OCI-M2 (cell line): ENCODE measurements around the gene FBXO48.
A peak's percentile ranks its signal among the peaks of the same experiment; 100 is the strongest.
"Not testable (repeated sequence)": the region's sequence is repeated elsewhere in the genome, so short reads cannot be mapped to it uniquely, and the experiment has no call there.

Experiments used
- DNase-seq: peaks from one replicate; lab custom pipeline; 2025; ENCODE audit not compliant: unreplicated experiment; lab: John Stamatoyannopoulos, UW

The FBXO48 gene

DNA sequence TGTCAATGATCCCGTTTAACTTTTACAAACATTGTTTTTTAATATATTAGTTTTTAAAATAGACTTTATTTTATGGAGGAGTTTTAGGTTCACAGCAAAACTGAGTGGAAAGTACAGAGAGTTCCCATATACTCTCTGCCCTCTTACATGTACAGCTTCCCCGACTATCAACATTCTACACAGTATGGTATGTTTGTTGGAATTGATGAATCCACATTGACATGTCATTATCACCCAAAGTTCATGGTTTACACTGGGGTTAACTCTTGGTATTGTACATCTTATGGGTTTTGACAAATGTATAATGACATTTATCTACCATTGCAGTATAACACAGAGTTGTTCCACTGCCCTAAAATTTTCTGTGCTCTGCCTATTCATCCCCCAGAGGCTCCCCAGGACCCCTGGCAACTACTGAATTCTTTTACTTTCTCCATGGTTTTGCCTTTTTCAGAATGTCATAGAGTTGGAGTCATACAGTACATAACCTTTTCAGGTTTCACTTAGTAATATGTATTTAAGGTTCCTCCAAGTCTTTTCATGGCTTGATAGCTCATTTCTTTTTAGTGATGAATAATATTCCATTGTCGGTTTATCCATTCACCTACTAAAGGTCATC, 5.8 kb upstream of the FBXO48 start:
- no peak for DNase-seq

DNA sequence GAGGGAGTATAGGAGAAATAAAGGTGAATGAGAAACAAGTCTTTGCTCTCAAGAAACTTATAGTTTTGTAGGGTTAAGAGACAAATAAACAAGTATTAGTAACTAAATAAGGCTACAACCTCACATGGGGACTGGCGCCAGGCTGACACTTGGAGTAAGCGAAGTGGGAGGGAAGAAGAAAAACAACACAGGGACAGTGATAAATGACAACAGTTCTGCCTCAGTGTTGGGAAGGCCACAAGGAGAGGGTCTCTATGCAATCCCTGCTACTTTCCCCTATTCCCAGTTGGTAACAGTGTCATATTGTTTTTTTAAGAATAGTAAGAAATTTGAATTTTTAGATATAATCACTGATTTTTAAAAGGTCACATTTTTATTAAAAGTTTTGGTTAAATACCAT, 4.3 kb upstream of the FBXO48 start:
- DNase-seq, result no peak

GRCh38 chr2:68469935-68470334, 2.8 kb upstream of the FBXO48 start:
- DNase-seq, result no peak

GRCh38 chr2:68468801-68469200, 1.7 kb upstream of the FBXO48 start:
- no peak for DNase-seq

GRCh38 chr2:68466778-68467076, 367 bp downstream of the FBXO48 start:
- DNase-seq, result no peak

DNA sequence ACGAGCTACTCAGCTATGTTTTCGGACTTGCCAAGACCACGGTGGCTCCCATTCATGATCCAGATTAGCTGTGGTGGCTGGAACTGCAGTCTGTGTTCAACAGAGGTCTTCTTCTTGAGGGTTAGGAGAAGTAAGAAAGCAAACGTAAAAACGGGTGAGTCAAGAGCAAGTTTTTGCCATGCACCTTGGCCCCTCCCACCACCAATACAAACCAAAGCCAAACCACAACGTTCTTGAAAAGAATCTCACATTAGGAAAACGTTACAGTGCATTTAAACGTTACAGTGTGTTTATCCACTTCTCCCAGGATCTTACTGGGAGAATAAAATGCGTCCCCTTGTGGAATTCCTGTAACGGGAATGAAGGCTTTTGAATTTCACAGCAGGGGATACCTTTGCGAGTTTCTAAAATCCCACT, 725 bp downstream of the FBXO48 start:
- no peak for DNase-seq

GRCh38 chr2:68465081-68465916, 1.8 kb downstream of the FBXO48 start:
- DNase-seq, result no peak

DNA sequence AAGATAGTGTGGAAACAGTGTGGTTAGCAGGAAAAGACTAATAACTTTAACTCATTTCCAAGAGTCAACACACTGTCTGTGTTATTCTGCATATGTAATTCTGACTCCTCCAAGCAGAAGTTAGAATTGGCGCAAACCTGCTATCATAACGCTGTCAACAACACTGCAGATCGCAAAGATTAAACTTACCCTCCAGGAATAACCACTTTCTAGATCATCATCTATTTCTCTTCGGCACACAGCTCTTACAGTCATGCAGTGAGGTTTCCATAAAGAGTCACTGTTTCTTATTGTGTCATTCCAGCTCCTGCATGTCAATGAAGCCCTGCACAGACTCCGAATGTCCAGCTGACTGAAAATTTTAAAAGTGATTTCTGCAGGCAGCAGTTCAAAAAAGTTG, 2.4 kb downstream of the FBXO48 start:
- DNase-seq, result no peak

GRCh38 chr2:68463287-68463877, 3.7 kb downstream of the FBXO48 start:
- DNase-seq, result no peak

GRCh38 chr2:68458981-68459380, 8.1 kb downstream of the FBXO48 start:
- DNase-seq, result no peak

DNA sequence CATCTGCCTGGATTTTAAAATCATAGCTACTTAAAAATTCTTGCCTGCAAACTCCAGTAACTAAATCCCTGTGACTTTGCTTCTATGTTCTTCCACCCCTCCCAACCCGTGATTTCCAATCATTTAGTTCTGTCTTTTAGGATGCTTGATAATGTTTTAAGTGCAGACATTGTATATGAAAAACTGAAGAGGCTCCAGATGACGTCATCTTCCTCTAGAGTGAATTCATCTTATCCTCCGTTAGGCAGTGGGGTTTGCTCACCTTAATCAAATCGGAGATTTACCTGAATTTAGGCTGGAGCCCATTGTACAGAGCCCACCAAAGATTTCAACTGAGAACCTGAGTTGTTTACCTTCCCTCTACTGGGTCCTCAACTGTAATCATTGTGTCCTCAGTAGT, 10.9 kb downstream of the FBXO48 start:
- no peak for DNase-seq

DNA sequence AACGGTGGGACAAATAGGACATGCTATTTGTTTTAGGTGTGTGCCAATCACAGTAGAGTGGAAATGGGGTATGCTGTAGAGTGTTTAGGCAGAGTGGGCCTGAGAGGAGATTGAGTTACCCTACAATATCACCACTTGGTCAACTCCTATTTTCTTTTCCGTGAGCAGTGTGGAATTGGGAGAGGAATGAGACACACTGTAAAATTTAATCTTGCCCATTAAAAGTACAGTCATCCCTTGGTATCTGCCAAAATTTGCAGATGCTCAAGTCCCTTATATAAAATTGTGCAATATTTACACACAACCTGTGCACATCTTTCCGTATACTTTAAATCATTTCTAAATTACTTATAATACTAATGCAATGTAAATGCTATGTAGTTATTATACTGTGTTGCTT, 12.4 kb downstream of the FBXO48 start:
- no peak for DNase-seq

DNA sequence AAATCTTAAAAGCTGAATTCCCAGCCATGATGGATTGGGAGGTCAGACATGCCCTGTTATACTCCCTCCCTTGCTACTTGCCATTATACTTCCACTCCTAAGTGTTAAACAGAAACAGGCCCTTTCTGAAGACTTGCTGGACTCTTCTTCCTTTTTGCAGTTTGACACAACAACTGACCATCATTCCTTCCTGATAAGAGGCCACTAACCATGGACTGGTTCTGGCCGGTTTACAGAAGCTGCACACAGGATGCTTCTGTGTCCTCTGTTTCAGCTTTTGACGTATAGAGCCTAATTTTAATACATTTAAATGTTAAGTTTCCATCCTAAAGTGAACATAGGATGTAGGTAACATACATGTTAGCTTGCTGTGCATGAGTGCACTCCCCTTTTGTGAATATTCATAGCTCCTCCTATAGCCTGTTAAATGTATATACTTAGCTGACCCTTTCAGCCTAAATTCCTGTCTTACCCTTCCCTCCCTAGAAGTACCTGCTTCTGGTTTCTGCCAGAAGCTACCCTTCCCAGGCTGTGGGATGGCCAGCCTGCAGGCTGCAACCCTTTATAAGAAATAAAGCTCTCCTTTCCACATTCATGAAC, 13.2 kb downstream of the FBXO48 start:
- no peak for DNase-seq

DNA sequence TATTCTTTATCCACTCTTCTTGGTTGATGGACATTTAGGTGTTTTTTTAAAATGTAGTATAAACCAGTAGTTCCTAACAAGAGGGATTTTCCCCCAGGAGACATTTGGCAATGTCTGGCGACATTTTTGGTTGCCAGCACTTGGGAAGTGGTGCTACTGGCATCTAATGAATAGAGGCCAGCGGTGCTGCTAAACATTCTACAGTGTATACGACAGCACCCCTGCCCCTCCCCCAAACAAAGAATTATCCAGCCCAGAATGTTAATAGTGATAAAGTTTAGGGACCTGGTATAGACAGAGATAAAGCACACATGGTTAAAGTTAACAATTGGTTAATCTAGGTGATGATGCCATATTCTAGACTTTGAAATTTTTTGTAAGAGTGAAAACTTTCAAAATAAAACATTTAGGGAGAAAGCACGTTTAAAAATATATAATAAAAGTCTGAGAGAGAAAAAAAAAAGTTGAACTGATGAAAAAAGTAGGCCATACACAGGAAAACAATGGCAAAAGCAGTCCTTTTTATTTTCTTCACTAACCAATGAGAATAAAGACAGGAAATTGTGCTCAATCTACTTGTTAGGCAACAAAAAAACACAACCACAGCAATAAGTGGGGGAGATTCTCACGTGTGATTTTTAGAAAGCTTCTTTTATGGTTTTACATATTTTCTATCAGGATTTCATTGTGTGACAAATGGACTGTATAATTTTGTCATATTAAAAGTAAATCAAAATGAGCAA, 14.8 kb downstream of the FBXO48 start:
- DNase-seq, result no peak

DNA sequence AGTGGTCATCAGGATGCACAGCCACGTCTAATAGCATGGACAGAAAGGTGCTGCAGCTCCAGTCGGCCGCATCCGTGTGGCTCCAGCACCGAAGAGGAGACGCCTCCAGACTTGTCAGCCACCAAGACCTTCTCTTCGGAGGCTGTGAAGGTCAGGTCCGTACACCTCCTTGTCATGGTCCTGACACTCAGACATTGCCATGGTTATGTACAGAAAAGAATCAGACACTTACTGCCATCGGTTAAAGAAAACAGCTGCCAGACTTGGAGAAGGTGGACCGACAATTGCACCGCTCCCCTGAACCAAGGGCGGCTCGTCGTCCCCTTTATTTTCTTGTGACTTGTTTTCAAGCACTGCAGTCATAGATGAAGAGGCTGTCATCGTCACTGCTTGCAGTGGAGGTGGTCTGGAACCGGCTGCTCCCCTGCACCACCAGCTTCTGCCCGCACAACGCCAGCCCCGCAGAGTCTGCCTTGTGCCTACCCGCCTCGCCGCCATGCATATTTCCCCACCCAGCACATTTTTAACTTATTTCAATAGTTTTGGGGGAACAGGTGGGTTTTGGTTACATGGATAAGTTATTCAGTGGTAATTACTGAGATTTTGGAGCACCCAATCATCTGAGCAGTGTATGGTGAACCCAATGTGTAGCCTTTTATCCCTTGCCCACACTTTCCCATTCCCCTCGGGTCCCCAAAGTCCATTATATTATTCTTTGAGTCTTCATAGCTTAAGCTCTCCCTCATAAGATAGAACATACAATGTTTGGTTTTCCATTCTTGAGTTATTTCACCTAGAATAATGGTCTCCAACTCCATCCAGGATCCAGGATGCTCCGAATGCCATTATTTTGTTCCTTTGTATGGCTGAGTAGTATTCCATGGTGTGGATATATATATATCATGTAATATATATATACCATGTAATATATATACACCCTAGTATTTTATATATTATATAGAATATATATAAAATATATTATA, 18.1 kb downstream of the FBXO48 start:
- DNase-seq, result no peak

DNA sequence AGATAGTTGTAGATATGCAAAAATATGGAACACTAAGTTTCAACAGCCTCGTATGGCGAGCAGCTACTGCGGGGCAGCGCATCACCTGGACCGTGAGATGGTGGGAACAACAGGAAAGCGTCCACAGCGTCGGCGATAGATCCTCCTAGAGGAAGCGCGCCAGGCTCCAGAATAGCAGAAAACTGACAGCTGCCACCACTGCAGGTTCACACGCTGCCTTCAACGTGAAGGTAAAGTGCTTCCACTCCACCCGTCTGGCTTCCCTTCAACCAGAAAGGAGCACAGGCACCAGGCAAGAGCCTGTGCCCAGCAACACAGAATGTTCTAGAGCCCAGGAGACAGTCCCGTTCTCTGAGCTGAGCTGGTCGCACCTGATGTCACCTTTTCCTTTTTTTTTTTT, 20.0 kb downstream of the FBXO48 start:
- no peak for DNase-seq

DNA sequence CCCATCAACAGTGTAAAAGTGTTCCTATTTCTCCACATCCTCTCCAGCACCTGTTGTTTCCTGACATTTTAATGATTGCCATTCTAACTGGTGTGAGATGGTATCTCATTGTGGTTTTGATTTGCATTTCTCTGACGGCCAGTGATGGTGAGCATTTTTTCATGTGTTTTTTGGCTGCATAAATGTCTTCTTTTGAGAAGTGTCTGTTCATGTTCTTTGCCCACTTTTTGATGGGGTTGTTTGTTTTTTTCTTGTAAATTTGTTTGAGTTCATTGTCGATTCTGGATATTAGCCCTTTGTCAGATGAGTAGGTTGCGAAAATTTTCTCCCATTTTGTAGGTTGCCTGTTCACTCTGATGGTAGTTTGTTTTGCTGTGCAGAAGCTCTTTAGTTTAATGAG, 20.7 kb downstream of the FBXO48 start:
- DNase-seq, result not testable (repeated sequence)

DNA sequence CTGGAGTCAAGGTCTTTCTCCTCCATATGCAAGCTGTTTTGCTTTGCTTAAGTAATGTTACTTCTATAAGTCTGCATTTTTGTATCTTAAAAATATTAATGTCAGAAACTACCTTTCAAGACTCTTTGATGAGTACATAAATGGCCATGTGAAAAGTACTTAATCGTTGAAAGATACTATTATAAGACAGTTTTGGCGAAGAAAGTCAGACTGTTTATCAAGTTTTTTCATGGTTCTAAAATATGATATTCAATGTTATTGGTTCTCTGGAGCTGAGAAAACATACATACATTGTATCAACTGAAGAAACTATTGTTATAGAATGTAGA, 25.1 kb downstream of the FBXO48 start:
- DNase-seq, result no peak

- peak; percentile 56 for DNase-seq
Observed at GRCh38 chr2:68441179-68441993, 25.7 kb downstream of the FBXO48 start.
